GM12872 (cell line): Measurements from ENCODE around the gene NOP10.

ENCODE experiments used
- CTCF ChIP-seq: IDR thresholded peaks from 3 replicates; pipeline ENCODE4 v1.5.1; 2011; ENCODE audit warnings: low read depth, mild to moderate bottlenecking, low read length, moderate library complexity; ENCODE audit not compliant: insufficient read depth

The NOP10 gene

GRCh38 chr15:34366271-34367065 lies 23.5 kb upstream of the NOP10 start:
- TF ChIP-seq CTCF, result no peak

- no peak for TF ChIP-seq CTCF
Observed at GRCh38 chr15:34365836-34366235, 22.9 kb upstream of the NOP10 start.

- TF ChIP-seq CTCF, result no peak
Observed at GRCh38 chr15:34365091-34365825, 22.3 kb upstream of the NOP10 start.

GRCh38 chr15:34364041-34364440 lies 21.1 kb upstream of the NOP10 start:
- TF ChIP-seq CTCF, result no peak

GRCh38 chr15:34362047-34362773 lies 19.3 kb upstream of the NOP10 start:
- no peak for TF ChIP-seq CTCF

GRCh38 chr15:34361278-34361677 lies 18.3 kb upstream of the NOP10 start:
- TF ChIP-seq CTCF, result no peak

GRCh38 chr15:34360298-34360697 lies 17.4 kb upstream of the NOP10 start:
- no peak for TF ChIP-seq CTCF
